GM12878 (cell line): ENCODE data around the gene HBA1. TPM values are rescaled to one million over a fixed set of nuclear protein-coding genes. Genes with fewer than 3 reads are reported as not detected.
"Not testable (repeated sequence)": the region's sequence is repeated elsewhere in the genome, so short reads cannot be mapped to it uniquely, and the experiment has no call there.

Experiments used
- ATAC-seq: fragments of 200-7000 bp; cut with Tn5 transposase; 3 replicates; pipeline ENCODE4 v1.9.1; 2020; ENCODE audit warnings: mild to moderate bottlenecking, moderate library complexity
- BruUV-seq: library from RNA; stranded (reverse); fragments of 400-500 nt; replicated peaks from 2 replicates; lab custom pipeline; 2021; lab: Mats Ljungman, UMichigan
- CTCF ChIA-PET: fragments of 300-600 bp; sonication (Branson Sonifier 250); formaldehyde crosslinking; extraction: SDS; loops from one replicate; lab custom pipeline; 2021; ENCODE audit warnings: inconsistent platforms; lab: Yijun Ruan, JAX
- POLR2A ChIA-PET: fragments of 350-600 bp; formaldehyde crosslinking; extraction: SDS; loops from one replicate; lab custom pipeline; 2021; ENCODE audit warnings: inconsistent platforms; lab: Charles Lee
- RAD21 ChIA-PET: fragments of 300-600 bp; sonication (Branson Sonifier 250); formaldehyde crosslinking; loops from one replicate; lab custom pipeline; 2023; ENCODE audit warnings: antibody characterized with exemption; ENCODE audit not compliant: unreplicated experiment; lab: Charles Lee
- SMC1A ChIA-PET: fragments of 300-600 bp; sonication (Branson Sonifier 250); formaldehyde crosslinking; loops from one replicate; lab custom pipeline; 2023; ENCODE audit not compliant: unreplicated experiment, uncharacterized antibody; lab: Charles Lee
- DNase-seq: peaks from one replicate; pipeline ENCODE4 v3.0.0-alpha.2; 2011; ENCODE audit warnings: low read depth, low spot score
- FAIRE-seq: peaks from 3 replicates; lab custom pipeline; 2011; peaks lifted over from hg19 to GRCh38; lab: Jason Lieb, UNC
- H2AFZ ChIP-seq: 2 replicates; pipeline ENCODE4 v1.6.0; 2011; ENCODE audit warnings: low read depth, low read length, control low read depth; ENCODE audit not compliant: control insufficient read depth
- H3K27ac ChIP-seq: 2 replicates; pipeline ENCODE4 v1.5.1; 2011; ENCODE audit warnings: control low read depth; ENCODE audit not compliant: control insufficient read depth, insufficient read depth
- H3K27me3 ChIP-seq, 2 experiments: replicated peaks in 1 of 2; 2 replicates each; pipeline versions ENCODE4 v1.6.0 to v1.6.1; 2011; ENCODE audit warnings: low read length in 1 of 2; ENCODE audit not compliant: control insufficient read depth in 2 of 2, insufficient read depth in 2 of 2
- H3K36me3 ChIP-seq, 2 experiments: 2 replicates each; pipeline ENCODE4 v1.5.1; 2011; ENCODE audit warnings: low read length in 1 of 2; ENCODE audit not compliant: control insufficient read depth in 2 of 2, insufficient read depth in 2 of 2
- H3K4me1 ChIP-seq: 2 replicates; pipeline ENCODE4 v1.6.1; 2011; ENCODE audit warnings: mild to moderate bottlenecking, low read length, moderate library complexity, mixed read lengths; ENCODE audit not compliant: control insufficient read depth, insufficient read depth
- H3K4me2 ChIP-seq: 2 replicates; pipeline ENCODE4 v1.6.0; 2011; ENCODE audit warnings: control low read depth; ENCODE audit not compliant: control insufficient read depth, insufficient read depth
- H3K4me3 ChIP-seq: fragments of 200-600 bp; sonication (generic); 2 replicates; pipeline ENCODE4 v1.5.1; 2016
- H3K79me2 ChIP-seq: 2 replicates; pipeline ENCODE4 v1.6.0; 2011; ENCODE audit warnings: low read length; ENCODE audit not compliant: control insufficient read depth, insufficient read depth
- H3K9ac ChIP-seq: 2 replicates; pipeline ENCODE4 v1.8.0; 2011; ENCODE audit warnings: low read length, control low read depth, mixed read lengths; ENCODE audit not compliant: control insufficient read depth, insufficient read depth
- H3K9me3 ChIP-seq: replicated peaks from 3 replicates; pipeline ENCODE4 v1.5.1; 2011; ENCODE audit warnings: mild to moderate bottlenecking, low read length; ENCODE audit not compliant: control insufficient read depth, insufficient read depth
- H4K20me1 ChIP-seq: 2 replicates; pipeline ENCODE4 v1.6.0; 2011; ENCODE audit not compliant: control insufficient read depth, insufficient read depth
- WGBS: methylation state at CpG from one replicate; pipeline ENCODE4 v1.1.6; 2016; ENCODE audit warnings: low lambda C conversion rate; ENCODE audit not compliant: insufficient replicate concordance, insufficient coverage; ENCODE audit errors: missing lambda C conversion rate; 5-methylcytosine and 5-hydroxymethylcytosine counted together
- in situ Hi-C: fragments of 300-500 bp; cut with MboI; formaldehyde crosslinking; loops from 9 replicates; pipeline ENCODE4 v1.14.3; 2018; ENCODE audit warnings: mixed read lengths
- intact Hi-C: fragments of 100-400 bp; cut with micrococcal nuclease; formaldehyde crosslinking; loops from one replicate; pipeline ENCODE4 v1.14.2; 2022; ENCODE audit not compliant: unreplicated experiment
- polyA plus RNA-seq, 11 experiments: library from polyadenylated mRNA; depleted of rRNA in 4 of 11; unstranded in 6 of 11; stranded (reverse) in 5 of 11; fragments of >200 nt; fragmentation: Nextera tagmentation in 4 of 11; fragmentation: Illumina TruSeq in 1 of 11; extraction: Ambion mirVana in 4 of 11; extraction: Trizol in 1 of 11; gene quantifications; 1 replicate in 1 of 11; 2 replicates in 10 of 11; pipeline versions ENCODE4 v1.2.1 to v1.2.3, GENCODE V29; 2011 to 2016; ENCODE audit warnings: inconsistent platforms in 2 of 11, missing spikeins in 2 of 11, low read depth in 1 of 11
- total RNA-seq, 4 experiments: library from RNA; depleted of rRNA in 3 of 4; stranded (reverse); fragments of >200 nt in 3 of 4; fragmentation: Illumina TruSeq in 1 of 4; extraction: Trizol in 1 of 4; gene quantifications; 2 replicates each; pipeline versions ENCODE4 v1.2.1 to v1.2.3, GENCODE V29; 2013 to 2021

Gene HBA1
- total and polyA plus RNA-seq, 10 of the 15 experiments (the other 5 are each of a cell fraction or from before 2014, with no cell fraction given): 0.28 to 3.5 (median 0.83) TPM; not detected in 5

DNA sequence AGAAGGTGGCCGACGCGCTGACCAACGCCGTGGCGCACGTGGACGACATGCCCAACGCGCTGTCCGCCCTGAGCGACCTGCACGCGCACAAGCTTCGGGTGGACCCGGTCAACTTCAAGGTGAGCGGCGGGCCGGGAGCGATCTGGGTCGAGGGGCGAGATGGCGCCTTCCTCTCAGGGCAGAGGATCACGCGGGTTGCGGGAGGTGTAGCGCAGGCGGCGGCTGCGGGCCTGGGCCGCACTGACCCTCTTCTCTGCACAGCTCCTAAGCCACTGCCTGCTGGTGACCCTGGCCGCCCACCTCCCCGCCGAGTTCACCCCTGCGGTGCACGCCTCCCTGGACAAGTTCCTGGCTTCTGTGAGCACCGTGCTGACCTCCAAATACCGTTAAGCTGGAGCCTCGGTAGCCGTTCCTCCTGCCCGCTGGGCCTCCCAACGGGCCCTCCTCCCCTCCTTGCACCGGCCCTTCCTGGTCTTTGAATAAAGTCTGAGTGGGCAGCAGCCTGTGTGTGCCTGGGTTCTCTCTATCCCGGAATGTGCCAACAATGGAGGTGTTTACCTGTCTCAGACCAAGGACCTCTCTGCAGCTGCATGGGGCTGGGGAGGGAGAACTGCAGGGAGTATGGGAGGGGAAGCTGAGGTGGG lies 3.1 kb upstream of the HBA1 start:
- in situ Hi-C loops, H3K27ac ChIP-seq, H2AFZ ChIP-seq, CTCF ChIA-PET, intact Hi-C loops, H3K4me2 ChIP-seq, BruUV-seq, SMC1A ChIA-PET, H3K79me2 ChIP-seq, DNase-seq, H3K9ac ChIP-seq, POLR2A ChIA-PET, H4K20me1 ChIP-seq, ATAC-seq, H3K4me1 ChIP-seq, H3K9me3 ChIP-seq, RAD21 ChIA-PET, H3K4me3 ChIP-seq, H3K36me3 ChIP-seq, FAIRE-seq: not testable (repeated sequence)
- peaks cover 7 to 10% of the 10 kb centered on the region in 2 experiments for H3K27me3 ChIP-seq
- 29% methylated on average over 10 of the region's 44 CpGs for WGBS

DNA sequence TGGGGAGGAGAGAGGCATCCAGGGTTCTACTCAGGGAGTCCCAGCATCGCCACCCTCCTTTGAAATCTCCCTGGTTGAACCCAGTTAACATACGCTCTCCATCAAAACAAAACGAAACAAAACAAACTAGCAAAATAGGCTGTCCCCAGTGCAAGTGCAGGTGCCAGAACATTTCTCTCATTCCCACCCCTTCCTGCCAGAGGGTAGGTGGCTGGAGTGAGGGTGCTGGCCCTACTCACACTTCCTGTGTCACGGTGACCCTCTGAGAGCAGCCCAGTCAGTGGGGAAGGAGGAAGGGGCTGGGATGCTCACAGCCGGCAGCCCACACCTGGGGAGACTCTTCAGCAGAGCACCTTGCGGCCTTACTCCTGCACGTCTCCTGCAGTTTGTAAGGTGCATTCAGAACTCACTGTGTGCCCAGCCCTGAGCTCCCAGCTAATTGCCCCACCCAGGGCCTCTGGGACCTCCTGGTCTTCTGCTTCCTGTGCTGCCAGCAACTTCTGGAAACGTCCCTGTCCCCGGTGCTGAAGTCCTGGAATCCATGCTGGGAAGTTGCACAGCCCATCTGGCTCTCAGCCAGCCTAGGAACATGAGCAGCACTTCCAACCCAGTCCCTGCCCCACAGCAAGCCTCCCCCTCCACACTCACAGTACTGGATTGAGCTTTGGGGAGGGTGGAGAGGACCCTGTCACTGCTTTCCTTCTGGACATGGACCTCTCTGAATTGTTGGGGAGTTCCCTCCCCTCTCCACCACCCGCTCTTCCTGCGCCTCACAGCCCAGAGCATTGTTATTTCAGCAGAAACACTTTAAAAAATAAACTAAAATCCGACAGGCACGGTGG lies 2.3 kb upstream of the HBA1 start:
- H3K9me3 ChIP-seq, POLR2A ChIA-PET, FAIRE-seq, H3K4me3 ChIP-seq, in situ Hi-C loops, BruUV-seq, RAD21 ChIA-PET, ATAC-seq, DNase-seq, H3K4me1 ChIP-seq, H3K9ac ChIP-seq, SMC1A ChIA-PET, H4K20me1 ChIP-seq, intact Hi-C loops, H3K79me2 ChIP-seq, H2AFZ ChIP-seq, H3K36me3 ChIP-seq, H3K4me2 ChIP-seq, CTCF ChIA-PET, H3K27ac ChIP-seq: not testable (repeated sequence)
- peaks cover 4 to 10% of the 10 kb centered on the region in 2 experiments for H3K27me3 ChIP-seq
- WGBS: 34% methylated on average over 6 of the region's 13 CpGs
